ENCODE measurements around the gene C4orf54. TPM values are rescaled to one million over a fixed set of nuclear protein-coding genes. Genes with fewer than 3 reads are reported as not detected.

Gene C4orf54
- total RNA-seq (ENCODE audit: low replicate concordance), result 0.08 TPM in 1 of 2 replicates, not detected in the other

GRCh38 chr4:99657798-99658197 lies at the start of gene C4orf54:
C4orf54 (minus strand) TSS chr4:99657828; CDS start chr4:99654648, 3,180 bp downstream.
- no peak within 1 kb of the TSS for H3K4me3 ChIP-seq (ENCODE audit: low read depth, low read length)
- TF ChIP-seq CTCF (IDR thresholded peaks at IDR 0.05; ENCODE audit: insufficient read depth, low read length), result no peak
- no peak for DNase-seq (ENCODE audit: low read depth)

GRCh38 chr4:99705891-99706290 lies 48.3 kb upstream of the C4orf54 start:
- no peak overlapping the region for H3K4me3 ChIP-seq (ENCODE audit: low read depth, low read length)
- no peak for DNase-seq (ENCODE audit: low read depth)
- TF ChIP-seq CTCF (IDR thresholded peaks at IDR 0.05; ENCODE audit: insufficient read depth, low read length), result no peak

- TF ChIP-seq CTCF (IDR thresholded peaks at IDR 0.05; ENCODE audit: insufficient read depth, low read length), result no peak
- DNase-seq (ENCODE audit: low read depth), result no peak
- no peak overlapping the region for H3K4me3 ChIP-seq (ENCODE audit: low read depth, low read length)
Observed at GRCh38 chr4:99696801-99697200, 39.2 kb upstream of the C4orf54 start.

GRCh38 chr4:99693140-99693539 lies 35.5 kb upstream of the C4orf54 start:
- no peak for DNase-seq (ENCODE audit: low read depth)
- no peak for TF ChIP-seq CTCF (IDR thresholded peaks at IDR 0.05; ENCODE audit: insufficient read depth, low read length)
- no peak overlapping the region for H3K4me3 ChIP-seq (ENCODE audit: low read depth, low read length)

- TF ChIP-seq CTCF (IDR thresholded peaks at IDR 0.05; ENCODE audit: insufficient read depth, low read length), result no peak
- no peak overlapping the region for H3K4me3 ChIP-seq (ENCODE audit: low read depth, low read length)
- no peak for DNase-seq (ENCODE audit: low read depth)
Observed at GRCh38 chr4:99690990-99691389, 33.4 kb upstream of the C4orf54 start.

GRCh38 chr4:99690472-99690871 lies 32.8 kb upstream of the C4orf54 start:
- no peak overlapping the region for H3K4me3 ChIP-seq (ENCODE audit: low read depth, low read length)
- no peak for TF ChIP-seq CTCF (IDR thresholded peaks at IDR 0.05; ENCODE audit: insufficient read depth, low read length)
- no peak for DNase-seq (ENCODE audit: low read depth)

GRCh38 chr4:99687120-99687519 lies 29.5 kb upstream of the C4orf54 start:
- no peak for DNase-seq (ENCODE audit: low read depth)

More at GRCh38 chr4:99687120-99687519, 29.5 kb upstream of the C4orf54 start:
- TF ChIP-seq CTCF (IDR thresholded peaks at IDR 0.05; ENCODE audit: insufficient read depth, low read length), result no peak
- no peak overlapping the region for H3K4me3 ChIP-seq (ENCODE audit: low read depth, low read length)

Measured in fibroblast of the aortic adventitia (primary cell).